Transverse colon (tissue), 3 donors: ENCODE measurements around the gene YWHAE.

Experiments
- POLR2A ChIP-seq: fragments of 450-650 bp; IDR thresholded peaks from one replicate; pipeline ENCODE4 v1.6.1; 2016; ENCODE audit warnings: antibody characterized with exemption, mild to moderate bottlenecking, moderate library complexity
- TF ChIP-seq, protein P1 (sequence below), 5 experiments: fragments of 200-600 bp in 3 of 5; fragments of 450-650 bp in 2 of 5; sonication (generic) in 3 of 5; IDR thresholded peaks; 1 replicate in 2 of 5; 2 replicates in 3 of 5; pipeline ENCODE4 v1.5.1; 2016 to 2017; ENCODE audit warnings: antibody characterized with exemption in 5 of 5, inconsistent platforms in 3 of 5, mild to moderate bottlenecking in 2 of 5, moderate library complexity in 1 of 5

DNA sequence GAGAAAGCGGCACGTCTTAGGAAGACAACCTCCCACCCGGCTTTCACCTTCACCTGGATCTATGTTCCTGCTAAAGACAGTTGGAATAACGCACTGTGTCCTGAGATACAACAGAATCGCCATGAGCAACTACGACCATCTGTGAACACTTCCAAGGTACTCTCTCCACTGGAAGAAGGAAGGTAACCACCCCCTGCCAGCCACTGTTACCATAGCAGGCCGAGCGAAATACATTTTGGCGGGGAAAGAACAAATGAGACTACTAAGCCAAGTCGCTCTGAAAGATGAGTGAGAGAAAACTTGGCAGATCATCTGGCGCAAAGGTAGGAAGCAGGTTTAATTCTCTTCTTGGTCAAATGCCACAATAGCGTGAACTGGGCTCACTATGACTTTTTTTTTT is 46.2 kb upstream of the YWHAE start:
- TF ChIP-seq POLR2A: no peak
- TF ChIP-seq, protein P1, sequence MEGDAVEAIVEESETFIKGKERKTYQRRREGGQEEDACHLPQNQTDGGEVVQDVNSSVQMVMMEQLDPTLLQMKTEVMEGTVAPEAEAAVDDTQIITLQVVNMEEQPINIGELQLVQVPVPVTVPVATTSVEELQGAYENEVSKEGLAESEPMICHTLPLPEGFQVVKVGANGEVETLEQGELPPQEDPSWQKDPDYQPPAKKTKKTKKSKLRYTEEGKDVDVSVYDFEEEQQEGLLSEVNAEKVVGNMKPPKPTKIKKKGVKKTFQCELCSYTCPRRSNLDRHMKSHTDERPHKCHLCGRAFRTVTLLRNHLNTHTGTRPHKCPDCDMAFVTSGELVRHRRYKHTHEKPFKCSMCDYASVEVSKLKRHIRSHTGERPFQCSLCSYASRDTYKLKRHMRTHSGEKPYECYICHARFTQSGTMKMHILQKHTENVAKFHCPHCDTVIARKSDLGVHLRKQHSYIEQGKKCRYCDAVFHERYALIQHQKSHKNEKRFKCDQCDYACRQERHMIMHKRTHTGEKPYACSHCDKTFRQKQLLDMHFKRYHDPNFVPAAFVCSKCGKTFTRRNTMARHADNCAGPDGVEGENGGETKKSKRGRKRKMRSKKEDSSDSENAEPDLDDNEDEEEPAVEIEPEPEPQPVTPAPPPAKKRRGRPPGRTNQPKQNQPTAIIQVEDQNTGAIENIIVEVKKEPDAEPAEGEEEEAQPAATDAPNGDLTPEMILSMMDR (IDR thresholded peaks at IDR 0.05): no peak
